Measurements from ENCODE around the gene CUL2. TPM values are rescaled to one million over a fixed set of nuclear protein-coding genes. Genes with fewer than 3 reads are reported as not detected.

CUL2 gene
- total and polyA plus RNA-seq, 10 of the 15 experiments (the other 5 are each of a cell fraction or from before 2014, with no cell fraction given), result 11.9 to 56.5 (median 33.2) TPM

- TF ChIP-seq CTCF (IDR thresholded peaks at IDR 0.05 in 2 of 3, conservative IDR thresholded peaks at IDR 0.05 in 1 of 3; ENCODE audit: control insufficient read depth in 2 of 3, extremely low read depth in 1 of 3, insufficient read depth in 1 of 3, low read depth in 3 of 3, low read length in 3 of 3), result peak in 1 of 3 experiments; percentile 28; a peak in 1 of 6 replicates
- TF ChIP-seq TCF7 (IDR thresholded peaks at IDR 0.05; ENCODE audit: borderline replicate concordance), result no peak
- TF ChIP-seq ZBED1 (IDR thresholded peaks at IDR 0.05; ENCODE audit: borderline replicate concordance), result no peak
- no peak for TF ChIP-seq TAF1 (IDR thresholded peaks at IDR 0.05; ENCODE audit: borderline replicate concordance, low read depth, low read length)
- TF ChIP-seq RAD21 (IDR thresholded peaks at IDR 0.05; ENCODE audit: insufficient read depth, low read depth, low read length), result peak; percentile 36
Observed at GRCh38 chr10:34960983-34961382, 129.2 kb downstream of the CUL2 start (continued).

DNA sequence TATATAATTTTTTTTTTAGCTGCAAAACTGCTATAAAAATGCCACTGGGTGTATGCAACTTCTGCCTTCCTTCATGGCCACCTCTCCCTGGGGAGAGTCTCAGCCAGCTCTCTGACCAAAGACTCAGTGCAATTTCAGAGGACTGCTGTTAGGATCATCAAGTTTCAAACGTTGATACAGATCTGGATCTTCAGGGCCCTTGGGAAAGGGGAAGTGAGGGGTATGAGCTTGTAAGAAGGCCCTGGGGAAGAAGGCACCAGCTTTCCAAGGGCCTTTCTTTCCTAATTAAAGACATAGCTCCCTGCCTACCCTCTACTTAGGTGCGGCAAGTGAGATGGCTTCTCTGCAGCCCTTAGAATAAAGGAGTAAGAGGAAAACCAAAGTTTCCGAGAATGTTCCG is 130.4 kb downstream of the CUL2 start:
- TF ChIP-seq PAX8 (IDR thresholded peaks at IDR 0.05) (no peak), SPI1 (IDR thresholded peaks at IDR 0.05; ENCODE audit: borderline replicate concordance, insufficient read depth, low read depth, low read length) (peak; percentile 11; the same call in 1 of the 2 replicates)
- BruUV-seq (replicated peaks), result no TSS peak
- no peak for DNase-seq (ENCODE audit: low read depth, low spot score)
- ChIA-PET RAD21 (ENCODE audit: unreplicated experiment) (interaction anchor here (0.5 to 2.1 kb wide), 11 partner anchors 17 to 304 kb away, joined by 3 to 25 read pairs (median 4); no protein-coding TSS in a partner anchor), POLR2A (interaction anchor here (0.7 kb wide), 2 partner anchors 14 to 1365 kb away, joined by 3 to 8 read pairs; no protein-coding TSS in a partner anchor), SMC1A (ENCODE audit: uncharacterized antibody, unreplicated experiment) (interaction anchor here (0.6 to 2.9 kb wide), 11 partner anchors 9 to 303 kb away, joined by 3 to 26 read pairs (median 4); no protein-coding TSS in a partner anchor), CTCF (interaction anchor here (0.6 to 3.9 kb wide), 9 partner anchors 15 to 304 kb away, joined by 3 to 23 read pairs (median 4); no protein-coding TSS in a partner anchor)
- no peak for ATAC-seq
- no peak overlapping the region for H3K9ac ChIP-seq (ENCODE audit: control insufficient read depth, insufficient read depth, low read length)
- WGBS (ENCODE audit: insufficient coverage, insufficient replicate concordance, low lambda C conversion rate, missing lambda C conversion rate), result 72% methylated on average over 4 of the region's 4 CpGs
- no peaks in the 10 kb centered on the region for H3K4me1 ChIP-seq (ENCODE audit: control insufficient read depth, insufficient read depth, low read length)
- no peaks in the 10 kb centered on the region; a peak in 1 of 4 replicates for H3K27me3 ChIP-seq (replicated peaks in 1 of 2; ENCODE audit: control insufficient read depth in 2 of 2, insufficient read depth in 2 of 2, low read length in 1 of 2)
- intact Hi-C loops (cut with micrococcal nuclease; ENCODE audit: unreplicated experiment), result no loop called here
- no peaks in the 10 kb centered on the region for H3K36me3 ChIP-seq (ENCODE audit: control insufficient read depth in 2 of 2, insufficient read depth in 2 of 2, low read length in 1 of 2)
- no peaks in the 10 kb centered on the region for H4K20me1 ChIP-seq (ENCODE audit: control insufficient read depth, insufficient read depth)
- no peaks in the 10 kb centered on the region for H3K79me2 ChIP-seq (ENCODE audit: control insufficient read depth, insufficient read depth, low read length)
- H3K4me3 ChIP-seq, result no peak overlapping the region
- in situ Hi-C loops (cut with MboI), result no loop called here
- FAIRE-seq, result no peak
- no peak overlapping the region for H3K27ac ChIP-seq (ENCODE audit: control insufficient read depth, insufficient read depth)
- no peak overlapping the region for H2AFZ ChIP-seq (ENCODE audit: control insufficient read depth, low read depth, low read length)
- no peaks in the 10 kb centered on the region for H3K9me3 ChIP-seq (replicated peaks; ENCODE audit: control insufficient read depth, insufficient read depth, low read length)
- H3K4me2 ChIP-seq (ENCODE audit: control insufficient read depth, insufficient read depth), result no peak overlapping the region

Data from GM12878 (cell line).